Measurements from ENCODE around the gene SMTN. TPM values are rescaled to one million over a fixed set of nuclear protein-coding genes. Genes with fewer than 3 reads are reported as not detected.

Gene SMTN
- total RNA-seq, 1 donor from 2014 or later = 138 TPM

- TF ChIP-seq CTCF (conservative IDR thresholded peaks at IDR 0.05; ENCODE audit: low read depth, low read length) = no peak
- no peak for DNase-seq (ENCODE audit: low read depth)
- H3K4me3 ChIP-seq (ENCODE audit: low read depth, low read length) = no peak overlapping the region
Observed at GRCh38 chr22:31122196-31122531, 41.0 kb downstream of the SMTN start.

GRCh38 chr22:31122532-31123291 lies 41.6 kb downstream of the SMTN start, which contains the start of gene INPP5J:
Gene INPP5J (plus strand): TSS chr22:31122966. CDS start chr22:31123015, 49 bp downstream.
- no peak for TF ChIP-seq CTCF (conservative IDR thresholded peaks at IDR 0.05; ENCODE audit: low read depth, low read length)
- DNase-seq (ENCODE audit: low read depth) = no peak
- H3K4me3 ChIP-seq (ENCODE audit: low read depth, low read length) = peak within 1 kb of the TSS; percentile 58

- TF ChIP-seq CTCF (conservative IDR thresholded peaks at IDR 0.05; ENCODE audit: low read depth, low read length) = no peak
- peak overlapping the region; percentile 58 for H3K4me3 ChIP-seq (ENCODE audit: low read depth, low read length)
- no peak for DNase-seq (ENCODE audit: low read depth)
Observed at GRCh38 chr22:31123292-31123602, 42.1 kb downstream of the SMTN start.

- TF ChIP-seq CTCF (conservative IDR thresholded peaks at IDR 0.05; ENCODE audit: low read depth, low read length) = no peak
- no peak for DNase-seq (ENCODE audit: low read depth)
- no peak overlapping the region for H3K4me3 ChIP-seq (ENCODE audit: low read depth, low read length)
Observed at GRCh38 chr22:31124290-31124689, 43.2 kb downstream of the SMTN start.

GRCh38 chr22:31124811-31125465 lies 43.8 kb downstream of the SMTN start:
- no peak for TF ChIP-seq CTCF (conservative IDR thresholded peaks at IDR 0.05; ENCODE audit: low read depth, low read length)
- no peak for DNase-seq (ENCODE audit: low read depth)

GRCh38 chr22:31125521-31126117 lies 44.5 kb downstream of the SMTN start:
- H3K4me3 ChIP-seq (ENCODE audit: low read depth, low read length) = no peak overlapping the region
- no peak for TF ChIP-seq CTCF (conservative IDR thresholded peaks at IDR 0.05; ENCODE audit: low read depth, low read length)
- no peak for DNase-seq (ENCODE audit: low read depth)

More at GRCh38 chr22:31124811-31125465, 43.8 kb downstream of the SMTN start:
- H3K4me3 ChIP-seq (ENCODE audit: low read depth, low read length) = no peak overlapping the region

All from epithelial cell of proximal tubule (primary cell).